ENCODE data around the gene KCNK18.
A peak's percentile ranks its signal among the peaks of the same experiment; 100 is the strongest.

Gene KCNK18

DNA sequence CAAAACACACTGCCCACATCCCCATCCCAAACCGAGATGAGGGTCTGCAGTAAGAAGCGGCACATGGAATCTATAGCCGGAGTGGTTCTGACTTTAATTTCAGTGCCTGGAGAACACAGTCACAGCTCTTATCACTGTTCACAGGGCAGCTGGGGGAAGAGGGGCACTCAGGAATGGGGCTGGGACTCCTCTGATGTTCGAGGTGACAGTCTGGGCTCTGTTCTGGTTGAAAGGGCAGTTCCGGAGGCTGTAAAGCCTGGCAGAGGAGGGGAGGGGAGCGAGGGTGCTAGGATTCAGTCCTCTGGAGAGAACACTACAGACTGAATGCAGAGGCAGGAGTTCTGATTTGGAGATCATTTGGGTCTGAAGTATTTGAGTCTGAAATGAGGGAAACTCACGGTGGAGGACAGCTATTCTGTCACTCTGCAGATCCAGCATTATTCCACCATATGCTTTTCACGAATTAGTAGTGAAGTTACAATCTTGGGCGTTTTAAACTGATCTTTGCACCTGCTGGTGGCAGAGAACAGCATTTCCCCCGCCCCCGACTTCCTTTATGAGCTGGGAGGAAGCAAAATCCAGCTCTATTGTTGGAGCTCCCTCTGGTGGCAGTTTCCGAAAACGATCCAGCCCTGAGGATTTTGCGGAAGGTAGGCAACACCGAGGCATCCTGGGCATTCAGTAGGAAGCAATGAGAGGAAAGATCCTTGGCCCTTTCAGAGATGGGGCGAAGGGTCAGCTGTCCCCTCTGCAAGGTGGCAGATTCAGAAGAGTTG is 22.7 kb upstream of the KCNK18 start:
- H3K79me2 ChIP-seq (ENCODE audit: insufficient read depth, low read length) = no peaks in the 10 kb centered on the region
- H3K36me3 ChIP-seq (ENCODE audit: insufficient read depth, low read length) = no peaks in the 10 kb centered on the region
- peak overlapping the region; percentile 14; the same call in 1 of the 2 replicates for H3K9ac ChIP-seq (ENCODE audit: low read length)
- peak overlapping the region; percentile 55 for H3K4me3 ChIP-seq (ENCODE audit: low read depth, low read length, poor library complexity, severe bottlenecking)
- H4K20me1 ChIP-seq (ENCODE audit: insufficient read depth, low read length) = no peaks in the 10 kb centered on the region
- no peak overlapping the region for H3K27ac ChIP-seq (ENCODE audit: low read depth, low read length, poor library complexity, severe bottlenecking)
- no peaks in the 10 kb centered on the region for H3K9me3 ChIP-seq (ENCODE audit: low read length)
- peaks cover 15% of the 10 kb centered on the region for H3K4me1 ChIP-seq (ENCODE audit: insufficient read depth, low read length, severe bottlenecking)
- H3K27me3 ChIP-seq (ENCODE audit: insufficient read depth, low read length) = no peaks in the 10 kb centered on the region
- H3K4me2 ChIP-seq (ENCODE audit: low read length) = peak overlapping the region; percentile 68
- H3K9me2 ChIP-seq (ENCODE audit: low read depth, low read length) = no peaks in the 10 kb centered on the region
- H2AFZ ChIP-seq (ENCODE audit: low read length) = no peak overlapping the region
- no peaks in the 10 kb centered on the region for H3F3A ChIP-seq (ENCODE audit: insufficient read depth, low read length)
- no peak for TF ChIP-seq EZH2 (IDR thresholded peaks at IDR 0.05; ENCODE audit: borderline replicate concordance, low read length)
- TF ChIP-seq, protein P1, sequence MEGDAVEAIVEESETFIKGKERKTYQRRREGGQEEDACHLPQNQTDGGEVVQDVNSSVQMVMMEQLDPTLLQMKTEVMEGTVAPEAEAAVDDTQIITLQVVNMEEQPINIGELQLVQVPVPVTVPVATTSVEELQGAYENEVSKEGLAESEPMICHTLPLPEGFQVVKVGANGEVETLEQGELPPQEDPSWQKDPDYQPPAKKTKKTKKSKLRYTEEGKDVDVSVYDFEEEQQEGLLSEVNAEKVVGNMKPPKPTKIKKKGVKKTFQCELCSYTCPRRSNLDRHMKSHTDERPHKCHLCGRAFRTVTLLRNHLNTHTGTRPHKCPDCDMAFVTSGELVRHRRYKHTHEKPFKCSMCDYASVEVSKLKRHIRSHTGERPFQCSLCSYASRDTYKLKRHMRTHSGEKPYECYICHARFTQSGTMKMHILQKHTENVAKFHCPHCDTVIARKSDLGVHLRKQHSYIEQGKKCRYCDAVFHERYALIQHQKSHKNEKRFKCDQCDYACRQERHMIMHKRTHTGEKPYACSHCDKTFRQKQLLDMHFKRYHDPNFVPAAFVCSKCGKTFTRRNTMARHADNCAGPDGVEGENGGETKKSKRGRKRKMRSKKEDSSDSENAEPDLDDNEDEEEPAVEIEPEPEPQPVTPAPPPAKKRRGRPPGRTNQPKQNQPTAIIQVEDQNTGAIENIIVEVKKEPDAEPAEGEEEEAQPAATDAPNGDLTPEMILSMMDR (IDR thresholded peaks at IDR 0.05; ENCODE audit: low read length) = peak; percentile 88

- peak overlapping the region; percentile 68 for H3K4me2 ChIP-seq (ENCODE audit: low read length)
- H3K9me2 ChIP-seq (ENCODE audit: low read depth, low read length) = no peaks in the 10 kb centered on the region
- no peaks in the 10 kb centered on the region for H3K79me2 ChIP-seq (ENCODE audit: insufficient read depth, low read length)
- H3F3A ChIP-seq (ENCODE audit: insufficient read depth, low read length) = no peaks in the 10 kb centered on the region
- H3K36me3 ChIP-seq (ENCODE audit: insufficient read depth, low read length) = no peaks in the 10 kb centered on the region
- H2AFZ ChIP-seq (ENCODE audit: low read length) = no peak overlapping the region
- no peaks in the 10 kb centered on the region for H3K9me3 ChIP-seq (ENCODE audit: low read length)
- TF ChIP-seq EZH2 (IDR thresholded peaks at IDR 0.05; ENCODE audit: borderline replicate concordance, low read length) = no peak
- TF ChIP-seq, protein P1 (IDR thresholded peaks at IDR 0.05; ENCODE audit: low read length) = 0 out of 2 replicates have a peak, but pooled peaks have one; percentile 0
- peak overlapping the region; percentile 55 for H3K4me3 ChIP-seq (ENCODE audit: low read depth, low read length, poor library complexity, severe bottlenecking)
- H4K20me1 ChIP-seq (ENCODE audit: insufficient read depth, low read length) = no peaks in the 10 kb centered on the region
- peak overlapping the region; percentile 14; the same call in 1 of the 2 replicates for H3K9ac ChIP-seq (ENCODE audit: low read length)
- H3K27ac ChIP-seq (ENCODE audit: low read depth, low read length, poor library complexity, severe bottlenecking) = no peak overlapping the region
- H3K27me3 ChIP-seq (ENCODE audit: insufficient read depth, low read length) = no peaks in the 10 kb centered on the region
- peaks cover 15% of the 10 kb centered on the region for H3K4me1 ChIP-seq (ENCODE audit: insufficient read depth, low read length, severe bottlenecking)
These were observed 21.9 kb upstream of the KCNK18 start for GRCh38 chr10:117175215-117175900.

GRCh38 chr10:117175901-117176534 is 21.3 kb upstream of the KCNK18 start:
- no peaks in the 10 kb centered on the region for H3K79me2 ChIP-seq (ENCODE audit: insufficient read depth, low read length)
- no peak overlapping the region for H3K27ac ChIP-seq (ENCODE audit: low read depth, low read length, poor library complexity, severe bottlenecking)
- H3F3A ChIP-seq (ENCODE audit: insufficient read depth, low read length) = no peaks in the 10 kb centered on the region
- H3K9me3 ChIP-seq (ENCODE audit: low read length) = no peaks in the 10 kb centered on the region
- no peaks in the 10 kb centered on the region for H3K9me2 ChIP-seq (ENCODE audit: low read depth, low read length)
- peak overlapping the region; percentile 68 for H3K4me2 ChIP-seq (ENCODE audit: low read length)
- no peak overlapping the region for H2AFZ ChIP-seq (ENCODE audit: low read length)
- H3K9ac ChIP-seq (ENCODE audit: low read length) = no peak overlapping the region
- TF ChIP-seq EZH2 (IDR thresholded peaks at IDR 0.05; ENCODE audit: borderline replicate concordance, low read length) = no peak
- TF ChIP-seq, protein P1 (IDR thresholded peaks at IDR 0.05; ENCODE audit: low read length) = peak; percentile 81
- no peaks in the 10 kb centered on the region for H4K20me1 ChIP-seq (ENCODE audit: insufficient read depth, low read length)
- H3K27me3 ChIP-seq (ENCODE audit: insufficient read depth, low read length) = no peaks in the 10 kb centered on the region
- H3K36me3 ChIP-seq (ENCODE audit: insufficient read depth, low read length) = no peaks in the 10 kb centered on the region
- H3K4me3 ChIP-seq (ENCODE audit: low read depth, low read length, poor library complexity, severe bottlenecking) = peak overlapping the region; percentile 55
- H3K4me1 ChIP-seq (ENCODE audit: insufficient read depth, low read length, severe bottlenecking) = peaks cover 15% of the 10 kb centered on the region
